Neural progenitor cell (in vitro differentiated cells): Measurements from ENCODE around the gene MMEL1. TPM values are rescaled to one million over a fixed set of nuclear protein-coding genes. Genes with fewer than 3 reads are reported as not detected.

Experiments used
- DNase-seq: peaks from one replicate; pipeline ENCODE4 v3.0.0-alpha.2; 2016; ENCODE audit warnings: low spot score
- H2AFZ ChIP-seq: fragments of 200-600 bp; sonication (generic); replicated peaks from 2 replicates; pipeline ENCODE4 v1.6.1; 2016; ENCODE audit warnings: antibody characterized with exemption
- H3F3A ChIP-seq: fragments of 200-600 bp; sonication (generic); 2 replicates; pipeline ENCODE4 v1.6.1; 2016; ENCODE audit warnings: antibody characterized with exemption, low read depth
- H3K27ac ChIP-seq: fragments of 200-600 bp; sonication (generic); 2 replicates; pipeline ENCODE4 v1.5.1; 2016; ENCODE audit warnings: mild to moderate bottlenecking
- H3K27me3 ChIP-seq: fragments of 200-600 bp; sonication (generic); 2 replicates; pipeline ENCODE4 v1.6.1; 2016; ENCODE audit warnings: mild to moderate bottlenecking, moderate library complexity
- H3K36me3 ChIP-seq: fragments of 200-600 bp; sonication (generic); 2 replicates; pipeline ENCODE4 v1.5.1; 2016
- H3K4me1 ChIP-seq: fragments of 200-600 bp; sonication (generic); 2 replicates; pipeline ENCODE4 v1.6.1; 2016; ENCODE audit warnings: mixed run types
- H3K4me2 ChIP-seq: fragments of 200-600 bp; sonication (generic); 2 replicates; pipeline ENCODE4 v1.6.1; 2016
- H3K4me3 ChIP-seq: fragments of 200-600 bp; sonication (generic); 2 replicates; pipeline ENCODE4 v1.5.1; 2016
- H3K79me2 ChIP-seq: fragments of 200-600 bp; sonication (generic); 2 replicates; pipeline ENCODE4 v1.6.1; 2016; ENCODE audit warnings: low read depth
- H3K9ac ChIP-seq: fragments of 200-600 bp; sonication (generic); 2 replicates; pipeline ENCODE4 v1.6.1; 2016
- H3K9me3 ChIP-seq: fragments of 200-600 bp; sonication (generic); 2 replicates; pipeline ENCODE4 v1.5.1; 2016; ENCODE audit warnings: low read depth
- H4K20me1 ChIP-seq: fragments of 200-600 bp; sonication (generic); 2 replicates; pipeline ENCODE4 v1.6.1; 2016; ENCODE audit warnings: low read depth
- H3K27ac Mint-ChIP-seq: 3 replicates; pipeline ENCODE4 v1.8.0; 2021; ENCODE audit warnings: mixed read lengths
- H3K27me3 Mint-ChIP-seq: 2 replicates; pipeline ENCODE4 v1.8.0; 2022; ENCODE audit warnings: low read depth, mild to moderate bottlenecking, inconsistent platforms, moderate library complexity, mixed read lengths; ENCODE audit not compliant: insufficient read depth
- H3K36me3 Mint-ChIP-seq: 3 replicates; pipeline ENCODE4 v1.8.0; 2021; ENCODE audit warnings: mixed read lengths
- H3K4me1 Mint-ChIP-seq: 3 replicates; pipeline ENCODE4 v1.8.0; 2021; ENCODE audit warnings: mixed read lengths
- H3K4me3 Mint-ChIP-seq: 3 replicates; pipeline ENCODE4 v1.8.0; 2021; ENCODE audit warnings: mild to moderate bottlenecking, moderate library complexity, mixed read lengths
- H3K9me3 Mint-ChIP-seq: 3 replicates; pipeline ENCODE4 v1.8.0; 2020; ENCODE audit warnings: mixed read lengths
- EZH2 ChIP-seq: fragments of 200-600 bp; sonication (generic); IDR thresholded peaks from 2 replicates; pipeline ENCODE4 v1.6.1; 2017; ENCODE audit warnings: antibody characterized with exemption, mild to moderate bottlenecking, moderate library complexity
- EZH2phosphoT487 ChIP-seq: fragments of 200-600 bp; sonication (generic); IDR thresholded peaks from 2 replicates; pipeline ENCODE4 v1.6.1; 2017; ENCODE audit warnings: antibody characterized with exemption
- total RNA-seq: library from RNA; depleted of rRNA; stranded (reverse); fragments of >200 nt; gene quantifications from 2 replicates; pipeline ENCODE4 v1.2.3, GENCODE V29; 2015; ENCODE audit warnings: low replicate concordance
- TF ChIP-seq, protein P1 (sequence below): fragments of 200-600 bp; sonication (generic); IDR thresholded peaks from 2 replicates; pipeline ENCODE4 v1.5.1; 2017; ENCODE audit warnings: antibody characterized with exemption, mild to moderate bottlenecking

MMEL1 gene
- total RNA-seq, 1 donor from 2014 or later, result 0.19 TPM

- H3K27ac ChIP-seq, result peak overlapping the region; percentile 93
- H3K4me3 ChIP-seq, result peak overlapping the region; percentile 68
- H4K20me1 ChIP-seq, result peaks cover 13% of the 10 kb centered on the region
- peaks cover 68% of the 10 kb centered on the region for H3F3A ChIP-seq
- H3K27me3 Mint-ChIP-seq, result no peaks in the 10 kb centered on the region
- no peaks in the 10 kb centered on the region for H3K36me3 ChIP-seq
- H3K36me3 Mint-ChIP-seq, result no peaks in the 10 kb centered on the region
- H3K4me1 Mint-ChIP-seq, result peaks cover 54% of the 10 kb centered on the region
- H3K4me2 ChIP-seq, result peak overlapping the region; percentile 92
- no peaks in the 10 kb centered on the region for H3K79me2 ChIP-seq
- peak overlapping the region; percentile 80 for H3K9ac ChIP-seq
- peaks cover 48% of the 10 kb centered on the region for H3K4me1 ChIP-seq
- H3K27me3 ChIP-seq, result no peaks in the 10 kb centered on the region
- no peaks in the 10 kb centered on the region for H3K9me3 ChIP-seq
- DNase-seq, result peak; percentile 94
- H2AFZ ChIP-seq, result no peak overlapping the region
- TF ChIP-seq EZH2 (no peak), EZH2phosphoT487 (no peak)
- TF ChIP-seq, protein P1, sequence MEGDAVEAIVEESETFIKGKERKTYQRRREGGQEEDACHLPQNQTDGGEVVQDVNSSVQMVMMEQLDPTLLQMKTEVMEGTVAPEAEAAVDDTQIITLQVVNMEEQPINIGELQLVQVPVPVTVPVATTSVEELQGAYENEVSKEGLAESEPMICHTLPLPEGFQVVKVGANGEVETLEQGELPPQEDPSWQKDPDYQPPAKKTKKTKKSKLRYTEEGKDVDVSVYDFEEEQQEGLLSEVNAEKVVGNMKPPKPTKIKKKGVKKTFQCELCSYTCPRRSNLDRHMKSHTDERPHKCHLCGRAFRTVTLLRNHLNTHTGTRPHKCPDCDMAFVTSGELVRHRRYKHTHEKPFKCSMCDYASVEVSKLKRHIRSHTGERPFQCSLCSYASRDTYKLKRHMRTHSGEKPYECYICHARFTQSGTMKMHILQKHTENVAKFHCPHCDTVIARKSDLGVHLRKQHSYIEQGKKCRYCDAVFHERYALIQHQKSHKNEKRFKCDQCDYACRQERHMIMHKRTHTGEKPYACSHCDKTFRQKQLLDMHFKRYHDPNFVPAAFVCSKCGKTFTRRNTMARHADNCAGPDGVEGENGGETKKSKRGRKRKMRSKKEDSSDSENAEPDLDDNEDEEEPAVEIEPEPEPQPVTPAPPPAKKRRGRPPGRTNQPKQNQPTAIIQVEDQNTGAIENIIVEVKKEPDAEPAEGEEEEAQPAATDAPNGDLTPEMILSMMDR, result peak; percentile 20
- peak overlapping the region; percentile 66 for H3K27ac Mint-ChIP-seq
- peak overlapping the region; percentile 91 for H3K4me3 Mint-ChIP-seq
- no peaks in the 10 kb centered on the region for H3K9me3 Mint-ChIP-seq
Measured at GRCh38 chr1:2546515-2547209, 86.2 kb downstream of the MMEL1 start.

DNA sequence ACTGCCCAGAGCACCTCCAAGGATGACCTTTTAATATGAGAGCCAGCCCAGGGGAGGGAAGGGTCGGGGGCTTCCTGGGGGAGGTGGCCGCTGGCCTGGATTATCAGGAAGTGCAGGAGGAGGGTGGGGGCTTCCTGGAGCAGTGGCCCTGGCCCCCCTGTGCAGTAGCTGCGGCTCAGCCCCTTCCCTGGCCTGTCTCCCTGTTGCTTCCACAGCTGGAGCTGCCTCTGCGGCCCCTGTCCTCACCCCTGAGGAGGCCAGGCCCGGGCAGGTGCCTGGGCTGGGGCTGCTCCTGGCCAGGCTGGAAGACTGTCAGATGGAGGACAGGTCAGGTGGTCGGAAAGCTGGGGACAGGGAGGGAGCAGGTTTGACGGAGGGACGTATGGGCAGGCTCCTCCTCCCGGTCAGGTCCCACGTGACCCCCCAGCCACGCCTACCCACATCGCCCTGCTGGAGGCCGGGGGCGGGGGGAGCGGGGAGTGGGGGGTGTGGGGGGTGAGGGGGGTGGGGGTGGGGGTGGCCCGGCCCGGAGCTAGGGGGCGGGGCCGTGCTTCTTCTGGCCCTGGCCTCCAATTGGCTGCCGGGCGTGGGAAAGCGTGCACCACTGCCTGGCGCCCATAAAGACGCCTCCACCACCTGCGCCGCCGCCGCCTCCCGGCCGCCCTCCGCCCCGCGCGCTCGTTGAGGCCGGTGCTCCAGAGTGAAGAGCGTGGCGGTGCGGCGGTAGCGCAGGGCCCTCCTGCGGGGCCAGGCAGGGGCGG is 86.9 kb downstream of the MMEL1 start:
- Histone ChIP-seq H3K4me2 (peak overlapping the region; percentile 92), H3K9ac (peak overlapping the region; percentile 80), H3K27ac (peak overlapping the region; percentile 99), H3K36me3 (no peaks in the 10 kb centered on the region), H3K27me3 (no peaks in the 10 kb centered on the region), H3K79me2 (no peaks in the 10 kb centered on the region), H3K4me3 (peak overlapping the region; percentile 68), H2AFZ (no peak overlapping the region), H4K20me1 (peaks cover 13% of the 10 kb centered on the region), H3F3A (peaks cover 75% of the 10 kb centered on the region), H3K4me1 (peaks cover 51% of the 10 kb centered on the region), H3K9me3 (no peaks in the 10 kb centered on the region)
- H3K27ac Mint-ChIP-seq, result peak overlapping the region; percentile 95
- H3K27me3 Mint-ChIP-seq, result peaks cover 2% of the 10 kb centered on the region
- H3K9me3 Mint-ChIP-seq, result no peaks in the 10 kb centered on the region
- TF ChIP-seq EZH2 (no peak), EZH2phosphoT487 (no peak)
- TF ChIP-seq, protein P1, result no peak
- no peaks in the 10 kb centered on the region for H3K36me3 Mint-ChIP-seq
- peaks cover 55% of the 10 kb centered on the region for H3K4me1 Mint-ChIP-seq
- H3K4me3 Mint-ChIP-seq, result peak overlapping the region; percentile 91
- peak; percentile 98 for DNase-seq

- Histone ChIP-seq H3K9me3 (no peaks in the 10 kb centered on the region), H3K27ac (peak overlapping the region; percentile 99), H3K79me2 (no peaks in the 10 kb centered on the region), H3K36me3 (no peaks in the 10 kb centered on the region), H4K20me1 (peaks cover 13% of the 10 kb centered on the region), H2AFZ (no peak overlapping the region), H3K4me1 (peaks cover 59% of the 10 kb centered on the region), H3K27me3 (peaks cover 6% of the 10 kb centered on the region), H3K9ac (peak overlapping the region; percentile 36), H3F3A (peaks cover 83% of the 10 kb centered on the region), H3K4me2 (peak overlapping the region; percentile 79), H3K4me3 (peak overlapping the region; percentile 34)
- Mint-ChIP-seq H3K36me3 (no peaks in the 10 kb centered on the region), H3K4me3 (peak overlapping the region; percentile 71), H3K4me1 (peaks cover 49% of the 10 kb centered on the region), H3K9me3 (no peaks in the 10 kb centered on the region), H3K27me3 (peaks cover 2% of the 10 kb centered on the region), H3K27ac (peak overlapping the region; percentile 95)
- peak; percentile 95 for DNase-seq
- TF ChIP-seq, protein P1, result no peak
- TF ChIP-seq EZH2phosphoT487 (no peak), EZH2 (no peak)
Measured at GRCh38 chr1:2544875-2545640, 87.8 kb downstream of the MMEL1 start.
